SK-N-SH (cell line): ENCODE results near the gene PARVA. TPM values are rescaled to one million over a fixed set of nuclear protein-coding genes. Genes with fewer than 3 reads are reported as not detected.

Experiments used
- CTCF ChIA-PET: fragments of 300-600, 350-600 bp; formaldehyde crosslinking; extraction: SDS; loops from one replicate; lab custom pipeline; 2021; lab: Yijun Ruan, JAX
- POLR2A ChIA-PET: fragments of 350-600 bp; sonication (Branson Sonifier 250); formaldehyde crosslinking; extraction: SDS; loops from one replicate; lab custom pipeline; 2020; ENCODE audit warnings: antibody characterized with exemption, inconsistent platforms; lab: Yijun Ruan, JAX
- DNase-seq: peaks from one replicate; pipeline ENCODE4 v3.0.0; 2012
- H2AFZ ChIP-seq: fragments of 200-600 bp; sonication (generic); 2 replicates; pipeline ENCODE4 v1.8.1; 2016; ENCODE audit warnings: antibody characterized with exemption, mild to moderate bottlenecking, low read depth
- H3F3A ChIP-seq: fragments of 200-600 bp; sonication (generic); replicated peaks from 2 replicates; pipeline ENCODE3; 2016; ENCODE audit warnings: antibody characterized with exemption, mild to moderate bottlenecking; ENCODE audit not compliant: insufficient read depth
- H3K27ac ChIP-seq, 2 experiments: fragments of 200-500 bp in 1 of 2; fragments of 200-600 bp in 1 of 2; sonication (Bioruptor generic) in 1 of 2; sonication (generic), shearing (Covaris generic) in 1 of 2; 2 replicates each; pipeline versions ENCODE4 v1.5.1 to v1.6.1; 2014 to 2016; ENCODE audit warnings: low read depth in 2 of 2, inconsistent platforms in 1 of 2, low read length in 1 of 2, mild to moderate bottlenecking in 1 of 2, mixed read lengths in 1 of 2
- H3K27me3 ChIP-seq: fragments of 200-600 bp; sonication (generic), shearing (Covaris generic); 2 replicates; pipeline ENCODE4 v1.6.1; 2016; ENCODE audit warnings: mixed run types; ENCODE audit not compliant: insufficient read depth
- H3K36me3 ChIP-seq, 2 experiments: fragments of 200-500 bp in 1 of 2; fragments of 200-600 bp in 1 of 2; sonication (Bioruptor generic) in 1 of 2; sonication (generic) in 1 of 2; replicated peaks in 1 of 2; 2 replicates each; pipeline versions ENCODE3 to v1.5.1; 2014 to 2016; ENCODE audit warnings: low read length in 1 of 2, mild to moderate bottlenecking in 1 of 2; ENCODE audit not compliant: insufficient read depth in 2 of 2, control insufficient read depth in 1 of 2
- H3K4me1 ChIP-seq, 2 experiments: fragments of 200-500 bp in 1 of 2; fragments of 200-600 bp in 1 of 2; sonication (Bioruptor generic) in 1 of 2; sonication (generic), shearing (Covaris generic) in 1 of 2; 2 replicates each; pipeline versions ENCODE4 v1.5.1 to v1.6.1; 2014 to 2016; ENCODE audit warnings: low read depth in 1 of 2, low read length in 1 of 2, mixed run types in 1 of 2; ENCODE audit not compliant: insufficient read depth in 2 of 2, control insufficient read depth in 1 of 2
- H3K4me2 ChIP-seq: fragments of 200-600 bp; sonication (generic), shearing (Covaris generic); 2 replicates; pipeline ENCODE4 v1.6.1; 2017; ENCODE audit warnings: mixed run types
- H3K4me3 ChIP-seq, 2 experiments: fragments of 200-500 bp in 1 of 2; fragments of 200-600 bp in 1 of 2; sonication (Bioruptor generic) in 1 of 2; sonication (generic), shearing (Covaris generic) in 1 of 2; 2 replicates each; pipeline versions ENCODE4 v1.5.1 to v1.8.1; 2014 to 2016; ENCODE audit warnings: low read depth in 2 of 2, inconsistent platforms in 1 of 2, low read length in 1 of 2, mild to moderate bottlenecking in 1 of 2, mixed read lengths in 1 of 2, moderate library complexity in 1 of 2
- H3K79me2 ChIP-seq: fragments of 200-600 bp; sonication (generic); 2 replicates; pipeline ENCODE4 v1.8.1; 2017; ENCODE audit warnings: mild to moderate bottlenecking; ENCODE audit not compliant: insufficient read depth
- H3K9ac ChIP-seq: fragments of 200-600 bp; sonication (generic); 2 replicates; pipeline ENCODE4 v1.6.1; 2017; ENCODE audit warnings: mixed run types
- H3K9me2 ChIP-seq: fragments of 200-600 bp; sonication (generic); 2 replicates; pipeline ENCODE4 v1.6.1; 2017; ENCODE audit warnings: mixed run types
- H3K9me3 ChIP-seq: fragments of 200-600 bp; sonication (generic); 2 replicates; pipeline ENCODE4 v1.6.1; 2017; ENCODE audit warnings: mixed run types, mild to moderate bottlenecking, moderate library complexity
- H4K20me1 ChIP-seq: fragments of 200-600 bp; sonication (generic); 2 replicates; pipeline ENCODE4 v1.6.1; 2017; ENCODE audit warnings: mild to moderate bottlenecking, mixed run types; ENCODE audit not compliant: insufficient read depth
- EZH2phosphoT487 ChIP-seq: fragments of 200-600 bp; sonication (generic); IDR thresholded peaks from 2 replicates; pipeline ENCODE4 v1.6.1; 2017; ENCODE audit warnings: low read depth, mixed run types, mild to moderate bottlenecking, antibody characterized with exemption, moderate library complexity, borderline replicate concordance
- FOXJ3 ChIP-seq: sonication (generic); formaldehyde crosslinking; IDR thresholded peaks from 2 replicates; pipeline ENCODE4 v1.5.1; 2020; ENCODE audit warnings: mild to moderate bottlenecking, missing genetic modification reagents
- GATA2 ChIP-seq: sonication (generic); formaldehyde crosslinking; IDR thresholded peaks from 2 replicates; pipeline ENCODE4 v1.5.0; 2020; ENCODE audit warnings: mild to moderate bottlenecking, missing genetic modification reagents
- POLR2AphosphoS5 ChIP-seq: IDR thresholded peaks from 2 replicates; pipeline ENCODE4 v1.6.1; 2012; ENCODE audit warnings: low read depth, low read length
- RCOR1 ChIP-seq: fragments of 150-350 bp; IDR thresholded peaks from 2 replicates; pipeline ENCODE4 v1.6.1; 2017; ENCODE audit warnings: antibody characterized with exemption, low read length
- RFX5 ChIP-seq: IDR thresholded peaks from 2 replicates; pipeline ENCODE4 v1.6.1; 2012; ENCODE audit warnings: mild to moderate bottlenecking, improper control_type of control experiment, low read length
- TCF12 ChIP-seq: IDR thresholded peaks from 2 replicates; pipeline ENCODE4 v1.4.0; 2012
- WGBS: methylation state at CpG from one replicate; pipeline ENCODE4 v1.1.6; 2017; ENCODE audit warnings: low lambda C conversion rate; 5-methylcytosine and 5-hydroxymethylcytosine counted together
- polyA plus RNA-seq, 3 experiments: library from polyadenylated mRNA; depleted of rRNA; stranded (reverse); fragments of >200 nt; gene quantifications; 2 replicates each; pipeline ENCODE4 v1.2.3, GENCODE V29; 2012
- TF ChIP-seq, protein P1 (sequence below): fragments of 200-600 bp; sonication (generic); IDR thresholded peaks from 2 replicates; pipeline ENCODE4 v1.6.1; 2017; ENCODE audit warnings: antibody characterized with exemption, mild to moderate bottlenecking, moderate library complexity
- TF ChIP-seq, protein P2 (sequence below): IDR thresholded peaks from 2 replicates; pipeline ENCODE4 v1.4.0; 2012; ENCODE audit warnings: low read depth, borderline replicate concordance
- TF ChIP-seq, protein P3 (sequence below): IDR thresholded peaks from 2 replicates; pipeline ENCODE4; 2012
- TF ChIP-seq, protein P4 (sequence below): fragments of 150-350 bp; IDR thresholded peaks from 2 replicates; pipeline ENCODE4 v1.6.1; 2017; ENCODE audit warnings: antibody characterized with exemption, low read length, low read depth, borderline replicate concordance
- TF ChIP-seq, protein P5 (sequence below): fragments of 150-350 bp; IDR thresholded peaks from 2 replicates; pipeline ENCODE4 v1.6.1; 2016; ENCODE audit warnings: mild to moderate bottlenecking, low read depth, low read length

The PARVA gene
- polyA plus RNA-seq, 1 of the 3 experiments (the other 2 are of a cell fraction) = 27.6 TPM

DNA sequence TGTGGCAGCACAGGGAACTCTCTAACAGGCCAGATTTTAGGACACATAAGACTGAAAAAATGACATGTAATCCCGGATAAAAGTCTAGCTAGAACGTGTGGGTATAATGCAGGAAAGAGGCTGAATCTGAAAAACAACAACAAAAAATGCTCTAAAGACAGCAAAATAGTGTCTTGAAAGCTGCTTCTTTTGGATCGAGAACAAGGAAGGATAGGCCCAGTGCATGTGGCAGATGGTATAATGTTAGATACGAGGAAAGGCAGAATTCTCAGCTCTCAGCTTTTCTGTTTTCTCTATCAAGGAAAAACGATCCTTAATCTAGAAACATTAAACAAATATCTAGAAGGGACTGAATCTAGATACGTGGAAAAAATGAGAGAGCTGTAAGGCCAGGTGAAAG is 33.8 kb upstream of the PARVA start:
- Histone ChIP-seq H4K20me1 (no peaks in the 10 kb centered on the region), H2AFZ (no peak overlapping the region), H3K9ac (no peak overlapping the region), H3K4me2 (no peak overlapping the region), H3K4me3 (no peak overlapping the region), H3K4me1 (no peaks in the 10 kb centered on the region), H3F3A (no peaks in the 10 kb centered on the region), H3K9me2 (no peaks in the 10 kb centered on the region), H3K27me3 (no peaks in the 10 kb centered on the region), H3K79me2 (no peaks in the 10 kb centered on the region), H3K27ac (no peak overlapping the region), H3K9me3 (no peaks in the 10 kb centered on the region), H3K36me3 (no peaks in the 10 kb centered on the region)
- WGBS = 65% methylated on average over 6 of the region's 6 CpGs
- DNase-seq = no peak
- ChIA-PET POLR2A (no interaction called here), CTCF (interaction anchor here (0.9 to 2.5 kb wide), 3 partner anchors 12 to 549 kb away, joined by 3 to 12 read pairs (median 4); no protein-coding TSS in a partner anchor)
- no peak for TF ChIP-seq GATA2 (CRISPR knock-in tag)
- no peak for TF ChIP-seq EZH2phosphoT487
- no peak for TF ChIP-seq POLR2AphosphoS5
- TF ChIP-seq, protein P1, sequence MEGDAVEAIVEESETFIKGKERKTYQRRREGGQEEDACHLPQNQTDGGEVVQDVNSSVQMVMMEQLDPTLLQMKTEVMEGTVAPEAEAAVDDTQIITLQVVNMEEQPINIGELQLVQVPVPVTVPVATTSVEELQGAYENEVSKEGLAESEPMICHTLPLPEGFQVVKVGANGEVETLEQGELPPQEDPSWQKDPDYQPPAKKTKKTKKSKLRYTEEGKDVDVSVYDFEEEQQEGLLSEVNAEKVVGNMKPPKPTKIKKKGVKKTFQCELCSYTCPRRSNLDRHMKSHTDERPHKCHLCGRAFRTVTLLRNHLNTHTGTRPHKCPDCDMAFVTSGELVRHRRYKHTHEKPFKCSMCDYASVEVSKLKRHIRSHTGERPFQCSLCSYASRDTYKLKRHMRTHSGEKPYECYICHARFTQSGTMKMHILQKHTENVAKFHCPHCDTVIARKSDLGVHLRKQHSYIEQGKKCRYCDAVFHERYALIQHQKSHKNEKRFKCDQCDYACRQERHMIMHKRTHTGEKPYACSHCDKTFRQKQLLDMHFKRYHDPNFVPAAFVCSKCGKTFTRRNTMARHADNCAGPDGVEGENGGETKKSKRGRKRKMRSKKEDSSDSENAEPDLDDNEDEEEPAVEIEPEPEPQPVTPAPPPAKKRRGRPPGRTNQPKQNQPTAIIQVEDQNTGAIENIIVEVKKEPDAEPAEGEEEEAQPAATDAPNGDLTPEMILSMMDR = no peak
- TF ChIP-seq, protein P2, sequence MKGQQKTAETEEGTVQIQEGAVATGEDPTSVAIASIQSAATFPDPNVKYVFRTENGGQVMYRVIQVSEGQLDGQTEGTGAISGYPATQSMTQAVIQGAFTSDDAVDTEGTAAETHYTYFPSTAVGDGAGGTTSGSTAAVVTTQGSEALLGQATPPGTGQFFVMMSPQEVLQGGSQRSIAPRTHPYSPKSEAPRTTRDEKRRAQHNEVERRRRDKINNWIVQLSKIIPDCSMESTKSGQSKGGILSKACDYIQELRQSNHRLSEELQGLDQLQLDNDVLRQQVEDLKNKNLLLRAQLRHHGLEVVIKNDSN = no peak
- TF ChIP-seq, protein P3, sequence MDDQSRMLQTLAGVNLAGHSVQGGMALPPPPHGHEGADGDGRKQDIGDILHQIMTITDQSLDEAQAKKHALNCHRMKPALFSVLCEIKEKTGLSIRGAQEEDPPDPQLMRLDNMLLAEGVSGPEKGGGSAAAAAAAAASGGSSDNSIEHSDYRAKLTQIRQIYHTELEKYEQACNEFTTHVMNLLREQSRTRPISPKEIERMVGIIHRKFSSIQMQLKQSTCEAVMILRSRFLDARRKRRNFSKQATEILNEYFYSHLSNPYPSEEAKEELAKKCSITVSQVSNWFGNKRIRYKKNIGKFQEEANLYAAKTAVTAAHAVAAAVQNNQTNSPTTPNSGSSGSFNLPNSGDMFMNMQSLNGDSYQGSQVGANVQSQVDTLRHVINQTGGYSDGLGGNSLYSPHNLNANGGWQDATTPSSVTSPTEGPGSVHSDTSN = no peak
- TF ChIP-seq RFX5 = no peak
- TF ChIP-seq RCOR1 = no peak
- TF ChIP-seq, protein P4, sequence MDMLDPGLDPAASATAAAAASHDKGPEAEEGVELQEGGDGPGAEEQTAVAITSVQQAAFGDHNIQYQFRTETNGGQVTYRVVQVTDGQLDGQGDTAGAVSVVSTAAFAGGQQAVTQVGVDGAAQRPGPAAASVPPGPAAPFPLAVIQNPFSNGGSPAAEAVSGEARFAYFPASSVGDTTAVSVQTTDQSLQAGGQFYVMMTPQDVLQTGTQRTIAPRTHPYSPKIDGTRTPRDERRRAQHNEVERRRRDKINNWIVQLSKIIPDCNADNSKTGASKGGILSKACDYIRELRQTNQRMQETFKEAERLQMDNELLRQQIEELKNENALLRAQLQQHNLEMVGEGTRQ = no peak
- no peak for TF ChIP-seq FOXJ3 (CRISPR knock-in tag)
- TF ChIP-seq, protein P5, sequence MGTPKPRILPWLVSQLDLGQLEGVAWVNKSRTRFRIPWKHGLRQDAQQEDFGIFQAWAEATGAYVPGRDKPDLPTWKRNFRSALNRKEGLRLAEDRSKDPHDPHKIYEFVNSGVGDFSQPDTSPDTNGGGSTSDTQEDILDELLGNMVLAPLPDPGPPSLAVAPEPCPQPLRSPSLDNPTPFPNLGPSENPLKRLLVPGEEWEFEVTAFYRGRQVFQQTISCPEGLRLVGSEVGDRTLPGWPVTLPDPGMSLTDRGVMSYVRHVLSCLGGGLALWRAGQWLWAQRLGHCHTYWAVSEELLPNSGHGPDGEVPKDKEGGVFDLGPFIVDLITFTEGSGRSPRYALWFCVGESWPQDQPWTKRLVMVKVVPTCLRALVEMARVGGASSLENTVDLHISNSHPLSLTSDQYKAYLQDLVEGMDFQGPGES = no peak
- no peak for TF ChIP-seq TCF12
